B cell (primary cell): Measurements from ENCODE around the gene ZNF622.

Source experiments
- EZH2 ChIP-seq: IDR thresholded peaks from 2 replicates; pipeline ENCODE4 v1.6.1; 2012; ENCODE audit warnings: borderline replicate concordance, low read depth, mild to moderate bottlenecking, moderate library complexity, low read length; ENCODE audit not compliant: insufficient read depth, poor library complexity, severe bottlenecking
- TF ChIP-seq, protein P1 (sequence below): fragments of 200-600 bp; IDR thresholded peaks from one replicate; pipeline ENCODE4 v1.8.0; 2022; ENCODE audit warnings: antibody characterized with exemption, mild to moderate bottlenecking

DNA sequence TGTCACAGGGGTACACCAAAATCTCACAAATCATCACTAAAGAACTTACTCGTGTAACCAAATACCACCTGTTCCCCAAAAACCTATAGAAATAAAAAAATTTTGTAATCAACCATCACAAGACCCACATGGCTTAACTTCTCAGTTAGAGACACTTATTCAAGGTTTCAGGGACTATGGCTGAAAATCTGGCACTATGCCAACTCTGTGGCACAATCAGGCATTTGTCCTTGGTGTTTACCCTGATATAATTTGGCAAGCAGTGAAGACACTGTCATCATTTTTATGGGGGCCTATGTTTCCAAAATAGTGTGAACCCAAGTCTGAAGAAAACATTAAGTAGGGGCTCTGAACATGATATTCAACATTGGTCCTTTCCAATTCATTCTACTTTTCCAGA is 59.0 kb downstream of the ZNF622 start:
- TF ChIP-seq, protein P1, sequence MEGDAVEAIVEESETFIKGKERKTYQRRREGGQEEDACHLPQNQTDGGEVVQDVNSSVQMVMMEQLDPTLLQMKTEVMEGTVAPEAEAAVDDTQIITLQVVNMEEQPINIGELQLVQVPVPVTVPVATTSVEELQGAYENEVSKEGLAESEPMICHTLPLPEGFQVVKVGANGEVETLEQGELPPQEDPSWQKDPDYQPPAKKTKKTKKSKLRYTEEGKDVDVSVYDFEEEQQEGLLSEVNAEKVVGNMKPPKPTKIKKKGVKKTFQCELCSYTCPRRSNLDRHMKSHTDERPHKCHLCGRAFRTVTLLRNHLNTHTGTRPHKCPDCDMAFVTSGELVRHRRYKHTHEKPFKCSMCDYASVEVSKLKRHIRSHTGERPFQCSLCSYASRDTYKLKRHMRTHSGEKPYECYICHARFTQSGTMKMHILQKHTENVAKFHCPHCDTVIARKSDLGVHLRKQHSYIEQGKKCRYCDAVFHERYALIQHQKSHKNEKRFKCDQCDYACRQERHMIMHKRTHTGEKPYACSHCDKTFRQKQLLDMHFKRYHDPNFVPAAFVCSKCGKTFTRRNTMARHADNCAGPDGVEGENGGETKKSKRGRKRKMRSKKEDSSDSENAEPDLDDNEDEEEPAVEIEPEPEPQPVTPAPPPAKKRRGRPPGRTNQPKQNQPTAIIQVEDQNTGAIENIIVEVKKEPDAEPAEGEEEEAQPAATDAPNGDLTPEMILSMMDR: no peak
- no peak for TF ChIP-seq EZH2
